K562 (cell line): ENCODE measurements around the gene PRKAG2. TPM values are rescaled to one million over a fixed set of nuclear protein-coding genes. Genes with fewer than 3 reads are reported as not detected.

Experiments used
- BMI1 ChIP-seq: fragments of 150-350 bp; IDR thresholded peaks from 2 replicates; pipeline ENCODE4 v1.6.1; 2014; ENCODE audit warnings: low read length
- CBX5 ChIP-seq: IDR thresholded peaks from 2 replicates; pipeline ENCODE4 v1.6.1; 2014; ENCODE audit warnings: low read depth, borderline replicate concordance
- CHD1 ChIP-seq: fragments of 200-600 bp; sonication (generic); IDR thresholded peaks from one replicate; pipeline ENCODE4 v1.6.1; 2012; ENCODE audit warnings: mild to moderate bottlenecking, moderate library complexity, low read length, inconsistent platforms
- EHMT2 ChIP-seq: fragments of 450-650 bp; IDR thresholded peaks from 2 replicates; pipeline ENCODE4 v1.6.1; 2018; ENCODE audit warnings: antibody characterized with exemption
- FOXA1 ChIP-seq: fragments of 450-650 bp; IDR thresholded peaks from 2 replicates; pipeline ENCODE4 v1.6.1; 2016; ENCODE audit warnings: mild to moderate bottlenecking, borderline replicate concordance
- FOXJ2 ChIP-seq: fragments of 200-800 bp; sonication (Bioruptor generic); IDR thresholded peaks from 2 replicates; pipeline ENCODE4 v1.6.1; 2016; ENCODE audit warnings: missing genetic modification characterization, missing compliant biosample characterization
- HDAC3 ChIP-seq: fragments of 450-650 bp; IDR thresholded peaks from 2 replicates; pipeline ENCODE4 v1.6.1; 2018; ENCODE audit warnings: borderline replicate concordance, mild to moderate bottlenecking, moderate library complexity; ENCODE audit not compliant: partially characterized antibody
- HDGF ChIP-seq: fragments of 450-650 bp; IDR thresholded peaks from 2 replicates; pipeline ENCODE4 v1.6.1; 2016
- HEY1 ChIP-seq: fragments of 250-450 bp; sonication (Bioruptor Pico); IDR thresholded peaks from 2 replicates; pipeline ENCODE4 v1.5.0; 2020; ENCODE audit warnings: mild to moderate bottlenecking, moderate library complexity, borderline replicate concordance
- MTA3 ChIP-seq: fragments of 450-650 bp; formaldehyde crosslinking; IDR thresholded peaks from 2 replicates; pipeline ENCODE4 v1.6.1; 2017; ENCODE audit warnings: mild to moderate bottlenecking, borderline replicate concordance
- PHTF2 ChIP-seq: fragments of 250-450 bp; sonication (Bioruptor Pico); IDR thresholded peaks from 2 replicates; pipeline ENCODE4 v1.5.0; 2021; ENCODE audit warnings: mild to moderate bottlenecking
- PRPF4 ChIP-seq: fragments of 200-400 bp; formaldehyde crosslinking; IDR thresholded peaks from one replicate; pipeline ENCODE4 v1.6.1; 2017; ENCODE audit warnings: low read length, low read depth, mild to moderate bottlenecking; ENCODE audit not compliant: insufficient read depth, poor library complexity, severe bottlenecking
- RNF219 ChIP-seq: fragments of 250-450 bp; sonication (Bioruptor Pico); IDR thresholded peaks from 2 replicates; pipeline ENCODE4 v1.5.0; 2022; ENCODE audit warnings: mild to moderate bottlenecking
- ZBTB26 ChIP-seq: fragments of 450-650 bp; formaldehyde crosslinking; IDR thresholded peaks from 2 replicates; pipeline ENCODE4 v1.4.0; 2022; ENCODE audit warnings: missing genetic modification characterization
- ZBTB8A ChIP-seq: fragments of 450-650 bp; IDR thresholded peaks from 2 replicates; pipeline ENCODE4 v1.6.1; 2018; ENCODE audit warnings: mild to moderate bottlenecking, moderate library complexity; ENCODE audit not compliant: partially characterized antibody
- ZC3H4 ChIP-seq: sonication (generic); formaldehyde crosslinking; IDR thresholded peaks from 2 replicates; pipeline ENCODE4 v1.9.0; 2021; ENCODE audit warnings: missing genetic modification reagents, borderline replicate concordance
- ZNF3 ChIP-seq: fragments of 250-450 bp; sonication (Bioruptor Pico); IDR thresholded peaks from 2 replicates; pipeline ENCODE4 v1.5.0; 2021; ENCODE audit warnings: mild to moderate bottlenecking, moderate library complexity
- ZNF311 ChIP-seq: fragments of 250-450 bp; sonication (Bioruptor Pico); IDR thresholded peaks from 2 replicates; pipeline ENCODE4 v1.4.0; 2020; ENCODE audit warnings: mild to moderate bottlenecking, moderate library complexity
- ZNF764 ChIP-seq: fragments of 250-450 bp; sonication (Bioruptor Pico); IDR thresholded peaks from 2 replicates; pipeline ENCODE4 v1.4.0; 2020; ENCODE audit warnings: low read depth, mild to moderate bottlenecking, moderate library complexity
- polyA plus RNA-seq, 8 experiments: library from polyadenylated mRNA; depleted of rRNA in 4 of 8; stranded (reverse) in 5 of 8; unstranded in 3 of 8; fragments of >200 nt; fragmentation: Nextera tagmentation in 2 of 8; fragmentation: Illumina TruSeq in 1 of 8; extraction: Ambion mirVana in 2 of 8; extraction: Trizol in 1 of 8; gene quantifications; 2 replicates each; pipeline versions ENCODE4 v1.2.1 to v1.2.3, GENCODE V29; 2011 to 2014; ENCODE audit warnings: inconsistent platforms in 1 of 8, missing spikeins in 1 of 8
- total RNA-seq, 7 experiments: library from RNA; depleted of rRNA in 6 of 7; stranded (reverse); fragments of >200 nt in 6 of 7; fragmentation: Illumina TruSeq in 2 of 7; extraction: Trizol in 2 of 7; gene quantifications; 2 replicates each; pipeline versions ENCODE4 v1.2.1 to v1.2.3, GENCODE V29; 2011 to 2021; ENCODE audit warnings: low replicate concordance in 1 of 7
- TF ChIP-seq, protein P1 (sequence below): sonication (generic); formaldehyde crosslinking; IDR thresholded peaks from 2 replicates; pipeline ENCODE4 v1.8.0; 2022; ENCODE audit warnings: mild to moderate bottlenecking, missing genetic modification reagents
- TF ChIP-seq, protein P2 (sequence below): sonication (generic); formaldehyde crosslinking; IDR thresholded peaks from 2 replicates; pipeline ENCODE4 v1.8.1; 2023; ENCODE audit warnings: mild to moderate bottlenecking, missing genetic modification reagents, moderate library complexity
- TF ChIP-seq, protein P3 (sequence below): fragments of 250-450 bp; sonication (Bioruptor Pico); IDR thresholded peaks from 2 replicates; pipeline ENCODE4 v1.6.1; 2021; ENCODE audit warnings: mild to moderate bottlenecking

The PRKAG2 gene
- total and polyA plus RNA-seq, 9 of the 15 experiments (the other 6 are each of a cell fraction or from before 2014, with no cell fraction given), result 0.99 to 5.6 (median 3.3) TPM

DNA sequence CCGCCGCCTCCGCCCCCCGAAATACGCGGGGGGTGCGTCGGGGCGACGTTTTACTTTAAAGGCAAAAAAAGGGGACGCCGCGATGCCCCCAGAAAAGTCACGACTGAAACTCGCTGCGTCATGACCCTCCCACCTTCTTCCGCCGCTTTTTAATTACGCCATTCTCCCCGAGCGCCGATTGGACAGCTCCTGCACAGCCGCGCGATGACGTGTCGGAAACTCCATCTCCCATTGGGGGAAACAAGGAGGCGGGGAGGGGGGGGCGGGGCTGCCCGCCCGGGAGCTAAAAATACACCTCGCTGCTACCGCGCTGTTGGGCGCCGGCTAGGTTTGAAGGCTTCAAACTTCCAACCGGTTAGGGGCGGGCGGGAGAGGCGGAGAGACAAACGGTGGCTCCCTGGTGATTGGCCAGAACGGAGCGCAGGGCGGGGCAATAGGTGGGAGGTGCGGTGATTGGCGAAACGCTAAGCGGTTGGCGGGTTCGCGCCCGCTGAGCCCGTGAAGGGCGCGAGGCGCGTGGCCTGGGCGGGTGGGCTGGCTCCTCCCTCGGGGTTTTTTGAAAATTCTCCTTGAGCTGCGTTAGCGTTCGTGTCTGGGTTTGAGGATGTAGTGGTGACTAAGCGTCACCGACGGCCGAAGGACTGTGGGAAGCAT is 357.0 kb downstream of the PRKAG2 start, which contains the start of gene RHEB (continued):
- TF ChIP-seq, protein P1, sequence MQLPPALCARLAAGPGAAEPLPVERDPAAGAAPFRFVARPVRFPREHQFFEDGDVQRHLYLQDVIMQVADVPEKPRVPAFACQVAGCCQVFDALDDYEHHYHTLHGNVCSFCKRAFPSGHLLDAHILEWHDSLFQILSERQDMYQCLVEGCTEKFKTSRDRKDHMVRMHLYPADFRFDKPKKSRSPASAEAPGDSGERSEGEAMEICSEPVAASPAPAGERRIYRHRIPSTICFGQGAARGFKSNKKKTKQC (CRISPR knock-in tag), result 0 out of 2 replicates have a peak, but pooled peaks have one; percentile 82
- TF ChIP-seq ZNF311 (CRISPR knock-in tag) (no peak), CBX5 (no peak), ZC3H4 (CRISPR knock-in tag) (no peak), MTA3 (peak; percentile 62; the same call in 1 of the 2 replicates), CHD1 (no peak), ZBTB8A (no peak), BMI1 (no peak), ZBTB26 (no peak), ZNF764 (CRISPR knock-in tag) (no peak), HDGF (0 out of 2 replicates have a peak, but pooled peaks have one; percentile 69), PHTF2 (no peak), HEY1 (CRISPR knock-in tag) (no peak), FOXJ2 (tag) (peak; percentile 68; the same call in 1 of the 2 replicates), HDAC3 (no peak), RNF219 (CRISPR knock-in tag) (no peak), PRPF4 (peak; percentile 10), ZNF3 (CRISPR knock-in tag) (no peak), EHMT2 (no peak), FOXA1 (no peak)
- TF ChIP-seq, protein P2, sequence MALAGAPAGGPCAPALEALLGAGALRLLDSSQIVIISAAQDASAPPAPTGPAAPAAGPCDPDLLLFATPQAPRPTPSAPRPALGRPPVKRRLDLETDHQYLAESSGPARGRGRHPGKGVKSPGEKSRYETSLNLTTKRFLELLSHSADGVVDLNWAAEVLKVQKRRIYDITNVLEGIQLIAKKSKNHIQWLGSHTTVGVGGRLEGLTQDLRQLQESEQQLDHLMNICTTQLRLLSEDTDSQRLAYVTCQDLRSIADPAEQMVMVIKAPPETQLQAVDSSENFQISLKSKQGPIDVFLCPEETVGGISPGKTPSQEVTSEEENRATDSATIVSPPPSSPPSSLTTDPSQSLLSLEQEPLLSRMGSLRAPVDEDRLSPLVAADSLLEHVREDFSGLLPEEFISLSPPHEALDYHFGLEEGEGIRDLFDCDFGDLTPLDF, result peak; percentile 95
- TF ChIP-seq, protein P3, sequence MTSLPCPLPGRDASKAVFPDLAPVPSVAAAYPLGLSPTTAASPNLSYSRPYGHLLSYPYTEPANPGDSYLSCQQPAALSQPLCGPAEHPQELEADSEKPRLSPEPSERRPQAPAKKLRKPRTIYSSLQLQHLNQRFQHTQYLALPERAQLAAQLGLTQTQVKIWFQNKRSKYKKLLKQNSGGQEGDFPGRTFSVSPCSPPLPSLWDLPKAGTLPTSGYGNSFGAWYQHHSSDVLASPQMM (CRISPR knock-in tag), result no peak
